Lung (tissue), 12 donors: ENCODE results near the gene PDZRN4. TPM values are rescaled to one million over a fixed set of nuclear protein-coding genes. Genes with fewer than 3 reads are reported as not detected.

Experiments used
- ATAC-seq: fragments of 200-7000 bp; cut with Tn5 transposase; one replicate; pipeline ENCODE4 v1.9.1; 2020; ENCODE audit warnings: moderate number of reproducible peaks; ENCODE audit not compliant: insufficient read depth, low FRiP score
- DNase-seq, 3 donors: peaks; one replicate each; pipeline ENCODE4 v3.0.0-alpha.2; 2013 to 2017
- H3K27ac ChIP-seq, 2 donors: one replicate each; pipeline ENCODE4 v1.5.1; 2013; ENCODE audit warnings: mild to moderate bottlenecking in 2 of 2, moderate library complexity in 2 of 2, control low read depth in 1 of 2, inconsistent platforms in 1 of 2, low read depth in 1 of 2, low read length in 1 of 2
- H3K27me3 ChIP-seq, 3 donors: one replicate each; pipeline ENCODE4 v1.5.1; 2013; ENCODE audit warnings: low read length in 2 of 3; ENCODE audit not compliant: control insufficient read depth in 3 of 3, insufficient read depth in 3 of 3
- H3K36me3 ChIP-seq, 4 donors: one replicate each; pipeline ENCODE4 v1.5.1; 2013; ENCODE audit warnings: low read length in 4 of 4, mild to moderate bottlenecking in 1 of 4, moderate library complexity in 1 of 4; ENCODE audit not compliant: control insufficient read depth in 4 of 4, insufficient read depth in 4 of 4
- H3K4me1 ChIP-seq, 5 donors: one replicate each; pipeline ENCODE4 v1.5.1; 2013; ENCODE audit warnings: low read length in 5 of 5, mild to moderate bottlenecking in 2 of 5, moderate library complexity in 1 of 5; ENCODE audit not compliant: control insufficient read depth in 5 of 5, insufficient read depth in 5 of 5
- H3K4me3 ChIP-seq: one replicate; pipeline ENCODE4 v1.5.1; 2013; ENCODE audit warnings: mild to moderate bottlenecking, control low read depth, moderate library complexity
- H3K9ac ChIP-seq, 2 donors: one replicate each; pipeline ENCODE4 v1.5.1; 2013; ENCODE audit warnings: low read length in 2 of 2, control low read depth in 1 of 2; ENCODE audit not compliant: insufficient read depth in 1 of 2
- H3K9me3 ChIP-seq, 4 donors: one replicate each; pipeline ENCODE4 v1.5.1; 2013; ENCODE audit warnings: low read length in 3 of 4, mild to moderate bottlenecking in 1 of 4, moderate library complexity in 1 of 4; ENCODE audit not compliant: control insufficient read depth in 4 of 4, insufficient read depth in 3 of 4
- CTCF ChIP-seq: IDR thresholded peaks from 2 replicates; pipeline ENCODE4 v1.5.1; 2012; ENCODE audit warnings: mild to moderate bottlenecking; ENCODE audit errors: control extremely low read depth, extremely low read depth
- WGBS, 2 donors: extraction: QIAGEN DNeasy Blood & Tissue Kit; methylation state at CpG; one replicate each; pipeline ENCODE4 v1.1.7; 2013; 5-methylcytosine and 5-hydroxymethylcytosine counted together
- polyA plus RNA-seq, 2 donors: library from polyadenylated mRNA; stranded (reverse); fragments of 200-250 nt; gene quantifications; one replicate each; pipeline ENCODE4 v1.2.1, GENCODE V29; 2013
- total RNA-seq, 2 donors: library from RNA; depleted of rRNA in 1 of 2; stranded (reverse); fragments of >200 nt in 1 of 2; gene quantifications; one replicate each; pipeline ENCODE4 v1.2.1, GENCODE V29; 2014 to 2021
- donor health status: control.
- donor health status: control.
- donor health status: Bipolar disorder and iron deficiency.
- donor health status: healthy.
- donor health status: DM: yes; HTN: yes; CAD: no.

The PDZRN4 gene
- total and polyA plus RNA-seq, 4 donors = 0.05 to 0.54 (median 0.32) TPM

GRCh38 chr12:41264281-41264680, 76.2 kb downstream of the PDZRN4 start:
- Histone ChIP-seq H3K36me3 (no peaks in the 10 kb centered on the region), H3K9me3 (no peaks in the 10 kb centered on the region), H3K27ac (no peak overlapping the region), H3K4me1 (peaks cover 0 to 1% (median 0%) of the 10 kb centered on the region in 5 donors), H3K27me3 (no peaks in the 10 kb centered on the region), H3K4me3 (no peak overlapping the region), H3K9ac (no peak overlapping the region)
- DNase-seq (no peak), ATAC-seq (no peak)
- TF ChIP-seq CTCF = no peak

GRCh38 chr12:41269056-41269455, 80.9 kb downstream of the PDZRN4 start:
- Histone ChIP-seq H3K27ac (no peak overlapping the region), H3K4me3 (no peak overlapping the region), H3K9ac (no peak overlapping the region), H3K36me3 (no peaks in the 10 kb centered on the region), H3K9me3 (no peaks in the 10 kb centered on the region), H3K27me3 (no peaks in the 10 kb centered on the region), H3K4me1 (peaks cover 0 to 1% (median 0%) of the 10 kb centered on the region in 5 donors)
- DNase-seq (no peak), ATAC-seq (no peak)
- TF ChIP-seq CTCF = no peak
- 80 to 86% methylated on average over 1 of the region's 1 CpG for WGBS, 2 donors

GRCh38 chr12:41271489-41271888, 83.4 kb downstream of the PDZRN4 start:
- WGBS, 2 donors = 59 to 74% methylated on average over 3 of the region's 3 CpGs
- no peak overlapping the region for H3K27ac ChIP-seq
- no peak for TF ChIP-seq CTCF
- no peak overlapping the region for H3K9ac ChIP-seq
- no peaks in the 10 kb centered on the region for H3K27me3 ChIP-seq
- no peaks in the 10 kb centered on the region for H3K9me3 ChIP-seq
- H3K36me3 ChIP-seq = no peaks in the 10 kb centered on the region
- H3K4me1 ChIP-seq = peaks cover 0 to 1% (median 0%) of the 10 kb centered on the region in 5 donors
- no peak for DNase-seq
- ATAC-seq = no peak
- H3K4me3 ChIP-seq = no peak overlapping the region

GRCh38 chr12:41274643-41275042, 86.5 kb downstream of the PDZRN4 start:
- Histone ChIP-seq H3K36me3 (no peaks in the 10 kb centered on the region), H3K9ac (no peak overlapping the region), H3K4me3 (no peak overlapping the region), H3K27ac (no peak overlapping the region), H3K9me3 (no peaks in the 10 kb centered on the region), H3K27me3 (no peaks in the 10 kb centered on the region), H3K4me1 (peaks cover 0 to 3% (median 0%) of the 10 kb centered on the region in 5 donors)
- no peak for TF ChIP-seq CTCF
- WGBS, 2 donors = 59 to 78% methylated on average over 2 of the region's 2 CpGs
- no peak for DNase-seq
- ATAC-seq = no peak
